Measurements from ENCODE around the gene HACD3.

DNA sequence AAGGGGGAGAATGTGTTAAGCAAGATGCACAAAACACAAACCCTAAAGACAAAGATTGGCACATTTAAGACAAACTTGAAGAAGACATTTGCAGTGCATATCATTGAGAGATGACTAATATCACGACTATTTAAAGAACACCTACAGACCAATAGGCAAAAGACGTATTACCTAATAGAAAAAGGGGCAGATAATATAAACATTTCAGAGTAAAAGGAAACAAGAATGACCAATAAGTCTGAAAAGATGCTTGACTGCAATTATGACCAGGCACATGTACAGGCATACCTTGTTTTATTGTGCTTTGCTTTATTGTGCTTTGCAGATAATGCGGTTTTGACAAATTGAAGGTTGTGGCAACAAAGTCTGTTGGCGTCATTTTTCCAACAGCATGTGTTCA, 4.9 kb downstream of the HACD3 start:
- TF ChIP-seq, protein P1, sequence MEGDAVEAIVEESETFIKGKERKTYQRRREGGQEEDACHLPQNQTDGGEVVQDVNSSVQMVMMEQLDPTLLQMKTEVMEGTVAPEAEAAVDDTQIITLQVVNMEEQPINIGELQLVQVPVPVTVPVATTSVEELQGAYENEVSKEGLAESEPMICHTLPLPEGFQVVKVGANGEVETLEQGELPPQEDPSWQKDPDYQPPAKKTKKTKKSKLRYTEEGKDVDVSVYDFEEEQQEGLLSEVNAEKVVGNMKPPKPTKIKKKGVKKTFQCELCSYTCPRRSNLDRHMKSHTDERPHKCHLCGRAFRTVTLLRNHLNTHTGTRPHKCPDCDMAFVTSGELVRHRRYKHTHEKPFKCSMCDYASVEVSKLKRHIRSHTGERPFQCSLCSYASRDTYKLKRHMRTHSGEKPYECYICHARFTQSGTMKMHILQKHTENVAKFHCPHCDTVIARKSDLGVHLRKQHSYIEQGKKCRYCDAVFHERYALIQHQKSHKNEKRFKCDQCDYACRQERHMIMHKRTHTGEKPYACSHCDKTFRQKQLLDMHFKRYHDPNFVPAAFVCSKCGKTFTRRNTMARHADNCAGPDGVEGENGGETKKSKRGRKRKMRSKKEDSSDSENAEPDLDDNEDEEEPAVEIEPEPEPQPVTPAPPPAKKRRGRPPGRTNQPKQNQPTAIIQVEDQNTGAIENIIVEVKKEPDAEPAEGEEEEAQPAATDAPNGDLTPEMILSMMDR (IDR thresholded peaks at IDR 0.05) = no peak
- TF ChIP-seq POLR2A (IDR thresholded peaks at IDR 0.05) = no peak
